Measurements from ENCODE around the gene ZBTB45.
A peak's percentile ranks its signal among the peaks of the same experiment; 100 is the strongest.

DNA sequence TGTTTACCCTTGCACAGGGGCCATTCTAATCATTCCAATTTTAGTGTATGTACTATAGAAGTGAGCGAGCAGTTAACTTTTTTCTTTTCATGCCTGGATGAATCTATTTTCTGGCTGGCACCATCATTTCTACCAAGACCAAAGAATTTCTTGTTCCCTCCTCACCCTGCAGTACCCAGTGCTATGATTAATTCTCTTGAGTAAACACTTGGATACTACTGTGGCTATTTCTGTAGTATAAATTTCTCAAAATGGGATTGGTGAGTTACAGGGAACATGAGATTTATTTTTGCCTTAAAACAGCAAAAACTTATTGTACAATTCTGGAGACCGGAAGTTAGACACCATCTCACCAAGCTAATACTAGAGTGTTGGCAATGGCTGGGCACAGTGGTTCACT lies 35.8 kb downstream of the ZBTB45 start:
- TF ChIP-seq, protein P1, sequence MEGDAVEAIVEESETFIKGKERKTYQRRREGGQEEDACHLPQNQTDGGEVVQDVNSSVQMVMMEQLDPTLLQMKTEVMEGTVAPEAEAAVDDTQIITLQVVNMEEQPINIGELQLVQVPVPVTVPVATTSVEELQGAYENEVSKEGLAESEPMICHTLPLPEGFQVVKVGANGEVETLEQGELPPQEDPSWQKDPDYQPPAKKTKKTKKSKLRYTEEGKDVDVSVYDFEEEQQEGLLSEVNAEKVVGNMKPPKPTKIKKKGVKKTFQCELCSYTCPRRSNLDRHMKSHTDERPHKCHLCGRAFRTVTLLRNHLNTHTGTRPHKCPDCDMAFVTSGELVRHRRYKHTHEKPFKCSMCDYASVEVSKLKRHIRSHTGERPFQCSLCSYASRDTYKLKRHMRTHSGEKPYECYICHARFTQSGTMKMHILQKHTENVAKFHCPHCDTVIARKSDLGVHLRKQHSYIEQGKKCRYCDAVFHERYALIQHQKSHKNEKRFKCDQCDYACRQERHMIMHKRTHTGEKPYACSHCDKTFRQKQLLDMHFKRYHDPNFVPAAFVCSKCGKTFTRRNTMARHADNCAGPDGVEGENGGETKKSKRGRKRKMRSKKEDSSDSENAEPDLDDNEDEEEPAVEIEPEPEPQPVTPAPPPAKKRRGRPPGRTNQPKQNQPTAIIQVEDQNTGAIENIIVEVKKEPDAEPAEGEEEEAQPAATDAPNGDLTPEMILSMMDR (IDR thresholded peaks at IDR 0.05): no peak
- TF ChIP-seq POLR2AphosphoS5 (IDR thresholded peaks at IDR 0.05): peak; percentile 10
- TF ChIP-seq POLR2A (IDR thresholded peaks at IDR 0.05): no peak
